ELR (cell line): ENCODE measurements around the gene ARHGAP26.

ENCODE experiments used
- DNase-seq: peaks from one replicate; pipeline ENCODE4 v3.0.0-alpha.2; 2015; ENCODE audit warnings: low read depth

The ARHGAP26 gene

DNA sequence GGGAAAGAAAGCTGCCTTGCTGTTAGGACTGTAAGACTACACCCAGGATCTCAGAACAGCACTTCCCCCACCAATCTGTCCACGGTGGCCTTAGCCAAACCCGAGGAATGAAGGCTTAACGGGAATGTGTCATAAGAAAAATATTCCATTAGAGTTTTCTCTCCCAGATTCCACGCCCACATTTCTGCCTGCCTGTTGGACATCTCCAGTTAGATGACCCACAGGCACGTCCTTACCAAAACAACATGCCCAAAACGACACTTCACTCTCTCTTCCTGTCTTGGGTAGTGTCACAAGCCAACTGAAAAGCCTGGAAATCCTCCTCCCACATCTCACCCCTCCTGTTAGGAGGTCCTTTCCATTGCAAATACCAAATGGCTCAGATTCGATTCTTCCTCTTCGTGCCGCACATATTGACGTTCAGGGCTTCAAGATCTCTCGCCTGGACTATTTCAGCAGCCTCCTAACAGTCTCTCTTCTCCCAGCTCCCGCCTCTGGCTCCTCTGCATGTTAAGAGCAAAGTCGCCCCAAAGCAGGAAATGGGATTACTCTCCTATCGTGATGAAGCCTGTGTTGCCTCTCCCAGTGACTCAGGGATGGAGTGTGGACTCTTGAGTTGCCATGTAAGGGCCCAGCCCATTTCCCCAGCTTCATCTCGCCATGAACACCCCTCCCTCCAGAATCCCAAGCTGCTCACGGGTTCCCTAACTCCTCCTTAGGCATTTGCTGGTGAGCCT lies 474.0 kb downstream of the ARHGAP26 start:
- peak; percentile 99 for DNase-seq

DNA sequence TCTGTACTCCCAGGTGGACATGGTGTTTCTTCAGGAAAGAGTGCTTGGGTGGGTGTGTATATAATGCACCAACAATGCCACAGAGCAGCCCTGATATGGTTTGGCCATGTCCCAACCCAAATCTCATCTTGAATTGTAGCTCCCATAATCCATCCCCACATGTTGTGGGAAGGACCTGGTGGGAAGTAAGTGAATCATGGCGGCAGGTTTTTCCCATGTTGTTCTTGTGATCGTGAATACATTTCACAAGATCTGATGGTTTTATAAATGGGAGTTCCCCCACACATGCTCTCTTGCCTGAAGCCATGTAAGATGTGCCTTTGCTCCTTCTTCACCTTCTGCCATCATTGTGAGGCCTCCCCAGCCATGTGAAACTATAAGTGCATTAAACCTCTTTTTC lies 474.8 kb downstream of the ARHGAP26 start:
- DNase-seq = peak; percentile 55

DNA sequence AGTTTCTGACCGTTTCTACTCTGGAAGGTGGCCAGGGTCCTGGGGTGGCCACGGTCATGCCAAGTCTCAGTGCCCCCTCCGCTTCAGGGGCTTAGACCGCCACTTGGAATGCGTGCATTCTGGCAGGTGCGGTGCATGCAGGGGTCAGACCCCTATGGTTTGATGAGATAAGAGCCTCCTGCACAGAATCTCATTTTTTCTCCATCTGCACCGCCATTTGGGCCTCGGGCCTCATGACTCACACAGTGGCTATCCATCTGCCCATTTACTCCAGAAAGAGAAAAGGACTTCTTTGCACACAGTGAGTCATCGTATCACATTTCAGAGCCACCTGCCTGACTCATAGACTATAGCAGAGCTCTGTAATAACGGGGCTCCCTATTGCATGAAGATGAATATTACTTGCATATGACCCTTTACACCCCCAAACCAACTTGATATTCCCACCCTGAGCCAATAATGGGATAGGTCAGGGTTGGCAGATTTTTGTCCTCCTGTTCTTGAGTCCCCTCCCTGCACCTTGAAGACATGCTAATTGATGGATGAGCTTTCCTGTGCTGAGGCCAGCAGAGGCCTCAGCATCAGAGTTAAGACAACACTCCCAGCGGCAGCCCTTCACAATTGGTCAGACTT lies 475.9 kb downstream of the ARHGAP26 start:
- DNase-seq = peak; percentile 99

DNA sequence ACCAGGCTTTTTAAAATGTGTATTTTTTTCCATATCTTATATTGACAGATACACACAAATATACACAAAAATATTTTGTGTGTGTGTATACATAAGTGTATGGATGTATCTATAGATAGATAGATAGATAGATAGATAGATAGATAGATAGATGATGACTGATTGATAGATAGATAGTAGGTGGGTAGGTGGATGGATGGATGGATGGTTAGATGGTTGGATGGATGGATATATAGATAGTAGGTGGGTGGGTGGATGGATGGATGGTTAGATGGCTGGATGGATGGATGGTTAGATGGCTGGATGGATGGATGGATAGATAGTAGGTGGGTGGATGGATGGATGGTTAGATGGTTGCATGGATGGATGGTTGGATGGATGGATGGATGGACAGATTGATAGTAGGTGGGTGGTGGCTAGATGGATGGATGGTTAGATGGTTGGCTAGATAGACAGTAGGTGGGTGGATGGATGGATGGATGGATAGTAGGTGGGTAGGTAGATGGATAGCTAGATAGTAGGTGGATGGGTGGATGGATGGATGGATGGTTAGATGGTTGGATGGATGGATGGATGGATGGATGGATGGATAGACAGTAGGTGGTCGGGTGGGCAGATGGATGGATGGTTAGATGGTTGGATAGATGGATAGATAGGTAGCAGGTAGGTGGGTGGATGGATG lies 477.1 kb downstream of the ARHGAP26 start:
- no peak for DNase-seq

DNA sequence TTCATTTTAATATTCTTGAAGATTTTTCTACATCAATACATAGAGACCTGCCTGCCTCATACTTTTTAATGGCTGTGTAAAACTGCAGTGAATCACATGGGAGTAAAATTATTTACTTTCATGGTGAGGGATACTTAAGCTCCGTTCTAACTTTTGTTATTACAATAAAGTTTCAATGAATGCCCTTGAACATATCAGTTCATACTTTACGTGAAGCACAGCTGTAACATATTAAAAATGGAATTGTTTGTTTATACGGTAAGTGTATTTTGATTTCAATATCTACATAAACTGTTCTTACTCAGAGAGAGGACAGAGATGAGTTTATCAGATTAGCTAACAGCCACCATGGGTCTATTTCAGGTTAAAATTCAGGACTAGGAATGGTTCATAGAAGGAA lies 478.2 kb downstream of the ARHGAP26 start:
- DNase-seq = no peak

DNA sequence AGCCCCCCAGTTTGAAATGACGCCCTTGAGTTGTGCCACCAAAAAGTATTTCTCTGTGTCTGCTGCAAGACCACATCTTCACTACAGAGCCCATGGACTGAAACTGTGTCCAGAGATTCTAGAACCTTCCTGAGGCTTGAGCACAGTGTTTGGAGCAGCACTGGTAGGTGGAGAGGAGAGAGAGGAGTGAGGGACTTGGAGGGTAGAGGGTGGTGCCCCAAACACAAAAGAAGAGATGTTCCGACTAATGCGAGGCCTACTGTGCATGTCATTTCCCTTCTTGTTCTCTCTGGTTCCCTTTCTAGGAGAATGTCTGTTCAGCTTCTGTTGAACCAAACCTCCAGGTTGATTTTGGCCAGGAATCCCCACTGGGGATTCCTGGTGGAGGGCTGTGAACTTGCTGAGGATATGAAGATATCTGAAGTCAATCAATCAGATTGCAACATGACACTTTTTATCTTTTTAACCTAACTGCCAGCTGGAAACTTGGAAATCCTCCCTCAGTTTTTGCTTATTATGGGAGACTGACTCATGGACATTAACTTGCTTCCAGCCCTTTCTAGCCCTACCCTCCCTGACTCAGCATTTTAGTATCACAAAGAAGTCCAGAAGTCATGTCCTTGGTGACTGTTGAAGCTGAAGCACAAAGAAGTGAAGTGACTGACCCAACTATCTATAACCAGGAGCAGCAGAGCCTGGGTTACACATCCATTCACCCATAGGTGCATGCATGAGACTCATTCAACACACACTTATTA lies 478.8 kb downstream of the ARHGAP26 start:
- DNase-seq = peak; percentile 77

DNA sequence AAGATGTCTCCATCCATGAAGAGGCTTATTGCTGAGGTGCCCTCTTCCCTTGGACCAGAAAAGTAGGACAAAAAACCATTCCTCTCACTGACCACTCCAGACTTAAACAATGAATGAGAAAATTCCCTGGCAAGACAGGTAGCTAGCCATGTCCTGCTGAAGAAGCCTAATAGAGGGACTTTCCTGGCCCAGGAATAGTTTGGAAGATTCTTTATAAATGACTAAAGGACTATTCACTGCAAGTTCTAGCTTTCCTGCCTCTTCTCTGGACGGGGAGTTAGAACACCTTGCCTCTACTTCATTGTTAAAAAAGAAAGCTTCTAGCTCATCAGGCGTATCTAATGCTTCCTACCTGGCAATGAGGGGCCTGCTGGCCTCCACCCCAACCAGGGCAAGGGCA lies 479.7 kb downstream of the ARHGAP26 start:
- DNase-seq = no peak

DNA sequence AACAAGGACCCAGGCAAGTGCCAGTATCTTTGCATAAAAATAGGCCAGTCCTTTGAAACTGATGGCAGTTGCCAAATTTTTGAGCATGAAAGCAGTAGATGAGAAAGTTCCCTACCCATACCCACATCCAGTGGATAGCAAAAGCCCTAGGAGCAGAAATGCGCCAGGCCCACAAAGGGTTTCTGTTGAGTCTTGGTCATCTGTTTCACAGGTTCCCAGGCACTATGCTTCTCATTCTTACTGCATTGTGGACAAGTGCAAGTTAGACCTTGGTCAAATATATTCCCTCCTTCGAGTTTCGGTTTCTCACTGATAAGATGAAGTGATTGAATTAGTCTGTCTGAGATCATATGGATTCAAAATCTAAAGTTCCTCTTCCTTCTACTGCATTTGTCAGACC lies 481.0 kb downstream of the ARHGAP26 start:
- no peak for DNase-seq

DNA sequence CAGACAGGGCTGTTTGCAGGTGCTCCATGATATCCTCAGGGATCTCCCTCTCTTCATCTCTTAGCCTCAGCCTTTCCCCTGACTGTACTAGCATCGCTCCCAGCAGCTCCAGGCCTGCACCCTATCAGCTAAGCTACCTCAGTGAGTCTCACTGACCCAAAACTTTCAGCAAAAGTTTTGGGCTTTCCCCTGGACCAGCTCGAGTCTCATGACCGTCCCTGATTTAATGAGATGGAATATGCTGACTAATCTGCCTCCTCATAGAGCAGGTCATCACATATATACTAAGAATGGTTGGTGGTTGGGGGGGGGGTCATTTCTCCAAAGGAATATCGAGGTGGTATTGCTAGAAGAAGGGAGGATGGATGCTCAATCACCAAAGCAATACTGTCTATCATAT lies 481.8 kb downstream of the ARHGAP26 start:
- no peak for DNase-seq

DNA sequence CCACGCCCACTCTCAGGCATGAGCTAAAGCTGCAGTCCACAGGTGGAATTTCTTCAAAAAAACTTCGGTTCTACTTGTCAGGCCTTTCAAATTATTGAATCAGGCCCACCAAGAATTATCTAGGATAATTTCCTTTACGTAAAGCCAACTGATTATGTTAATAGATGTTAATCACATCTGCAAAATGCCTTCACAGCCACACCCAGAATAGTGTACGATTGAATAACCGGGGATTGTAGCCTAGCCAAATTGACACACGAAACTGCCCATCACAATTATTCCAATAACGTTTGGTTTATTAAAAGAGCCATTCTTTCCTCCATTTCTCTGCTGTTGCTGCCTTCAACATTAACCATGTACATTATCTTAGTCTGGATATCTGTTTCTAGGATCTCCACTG lies 484.6 kb downstream of the ARHGAP26 start:
- no peak for DNase-seq

DNA sequence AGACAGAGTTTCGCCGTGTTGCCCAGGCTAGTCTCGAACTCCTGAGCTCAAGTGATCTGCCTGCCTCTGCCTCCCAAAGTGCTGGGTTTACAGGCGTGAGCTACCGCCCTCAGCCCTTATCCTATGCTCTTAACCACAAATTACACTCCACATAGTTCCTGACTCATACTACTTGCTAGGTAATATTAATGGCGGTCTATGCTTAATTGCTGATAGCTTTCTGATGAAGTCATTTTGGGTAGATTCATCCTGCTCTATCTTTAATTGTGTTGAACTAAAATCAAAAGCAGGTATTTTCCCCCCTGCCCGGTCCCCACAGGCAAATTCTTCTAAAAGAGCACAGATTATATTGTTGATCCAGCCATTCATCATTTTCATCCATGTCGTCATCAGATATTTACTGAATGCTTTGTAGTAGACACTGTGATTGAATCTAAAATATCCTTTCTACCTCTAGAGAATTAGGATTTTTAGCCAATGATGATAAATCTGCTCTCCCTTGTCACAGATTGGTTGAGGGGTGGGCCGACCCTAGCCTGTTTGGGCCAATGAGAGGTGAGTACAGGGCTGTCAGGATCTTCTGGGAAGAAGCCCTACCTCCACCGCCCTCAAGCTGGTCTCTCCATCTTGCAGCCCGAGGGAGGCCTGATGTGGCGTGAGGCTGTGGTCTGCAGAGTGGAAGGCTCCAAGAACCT lies 488.5 kb downstream of the ARHGAP26 start:
- DNase-seq = peak; percentile 71

DNA sequence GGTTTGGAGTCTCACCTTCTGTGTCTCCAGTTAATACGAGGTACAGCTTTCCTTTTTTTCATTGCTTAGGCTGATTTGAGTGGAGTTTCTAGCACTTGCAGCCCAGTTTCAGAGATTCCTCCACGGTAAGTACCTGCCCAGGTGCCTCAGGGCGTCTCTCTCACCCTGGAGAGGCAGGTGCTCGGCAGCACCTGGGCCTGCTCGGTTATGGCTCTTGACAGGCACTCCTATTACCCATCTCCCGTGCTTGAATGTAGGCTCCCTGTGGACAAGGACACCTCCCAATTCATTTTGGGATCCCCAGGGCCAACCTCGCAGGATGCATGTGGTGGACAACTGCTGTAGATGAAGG lies 489.1 kb downstream of the ARHGAP26 start:
- no peak for DNase-seq

DNA sequence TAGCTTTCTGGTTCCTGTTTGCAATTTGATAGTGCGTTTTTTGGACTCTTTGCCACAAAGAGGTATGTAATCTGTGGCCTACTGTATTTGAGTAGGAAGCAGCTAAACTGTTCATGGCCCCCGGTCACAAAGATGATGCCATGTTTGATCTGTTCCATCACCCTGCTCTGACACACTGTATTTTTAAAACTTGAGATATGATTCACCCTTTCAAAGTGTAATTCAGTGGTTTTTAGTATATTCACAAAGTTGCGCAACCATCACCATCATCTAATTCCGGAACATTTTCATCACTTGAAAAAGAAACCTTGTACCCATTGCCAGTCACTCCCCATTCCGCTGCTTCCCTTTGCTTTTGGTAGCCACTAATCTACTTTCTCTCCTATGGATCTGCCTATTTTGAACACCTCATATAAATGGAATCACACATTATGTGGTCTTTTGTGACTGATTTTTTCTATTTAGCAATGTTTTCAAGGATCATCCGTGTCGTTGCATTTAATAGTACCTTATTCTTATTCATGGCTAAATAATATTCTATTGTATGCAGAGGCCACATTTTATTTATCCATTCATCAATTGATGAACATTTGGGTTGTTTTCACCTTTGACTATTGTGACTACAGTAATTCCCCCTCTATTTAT lies 491.7 kb downstream of the ARHGAP26 start:
- peak; percentile 83 for DNase-seq

DNA sequence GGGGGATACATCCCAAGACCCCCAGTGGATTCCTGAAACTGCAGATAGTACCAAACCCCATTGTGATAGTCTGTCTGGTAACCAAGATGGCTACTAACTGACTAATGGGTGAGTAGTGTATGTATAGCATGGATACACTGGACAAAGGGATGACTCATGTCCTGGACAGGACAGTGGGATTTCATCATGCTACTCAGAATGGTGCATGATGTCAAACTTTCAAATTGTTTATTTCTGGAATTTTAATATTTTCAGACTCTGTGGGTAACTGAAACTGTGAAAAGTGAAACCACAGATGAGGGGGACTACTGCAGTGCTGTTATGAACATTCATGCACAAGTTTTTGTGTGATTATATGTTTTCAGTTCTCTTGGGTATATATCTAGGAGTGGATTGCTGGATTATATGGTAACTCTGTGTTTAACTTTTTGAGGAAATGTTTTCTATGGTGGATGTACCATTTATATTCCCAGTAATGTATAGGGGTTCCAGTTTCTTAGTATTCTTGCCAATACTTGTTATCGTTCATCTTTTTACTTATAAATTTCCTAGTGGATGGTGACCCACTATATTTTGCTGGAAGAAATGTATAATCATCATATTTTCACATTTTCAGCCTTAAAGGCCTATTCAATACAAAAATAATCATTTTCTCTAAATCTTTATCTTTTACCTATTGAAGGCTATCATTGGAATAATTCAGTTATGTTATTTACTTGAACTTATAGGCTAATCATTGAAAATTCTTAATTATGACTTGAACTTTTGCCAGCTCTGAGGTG lies 492.4 kb downstream of the ARHGAP26 start:
- DNase-seq = peak; percentile 97

DNA sequence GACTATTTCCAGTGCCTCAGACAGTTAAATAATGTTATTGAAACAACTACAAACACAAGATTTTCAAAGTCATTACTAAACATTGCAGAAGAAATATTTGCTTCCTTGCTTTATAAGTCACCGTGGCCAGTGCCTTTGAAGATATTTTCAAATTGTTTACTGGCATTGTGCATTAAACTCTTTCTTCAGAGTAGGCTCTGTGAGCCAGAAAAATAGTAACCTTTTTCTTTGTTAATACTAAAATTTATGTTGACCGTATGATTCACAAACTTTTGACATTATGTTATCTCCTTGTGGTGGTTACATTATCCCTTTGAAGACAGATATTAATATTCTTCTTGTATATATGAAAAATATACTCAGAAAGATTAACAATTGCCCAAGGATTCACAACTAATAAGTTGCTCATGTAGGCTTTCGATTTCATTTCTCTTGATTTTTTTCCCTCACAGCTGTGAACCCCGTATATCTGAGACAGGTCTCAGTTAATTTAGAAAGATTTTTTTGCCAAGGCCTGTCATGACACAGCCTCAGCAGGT lies 493.2 kb downstream of the ARHGAP26 start:
- no peak for DNase-seq

DNA sequence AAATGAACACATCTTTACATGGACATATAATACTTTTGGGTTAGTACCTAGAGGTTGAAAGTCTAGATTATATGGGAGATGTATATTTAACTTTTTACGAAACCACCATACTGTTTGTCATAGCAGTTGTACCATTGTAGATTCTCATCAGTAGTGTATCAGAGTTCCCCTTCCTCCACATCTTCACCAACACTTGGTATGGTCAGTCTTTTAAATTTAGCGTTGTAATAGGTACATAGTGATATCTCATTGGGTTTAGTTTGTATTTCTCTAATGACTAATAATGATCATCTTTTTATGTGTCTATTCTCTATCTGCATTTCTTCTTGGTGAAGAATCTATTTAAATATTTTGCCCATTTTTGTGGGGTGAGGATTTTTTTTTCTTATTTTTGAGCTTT lies 495.8 kb downstream of the ARHGAP26 start:
- no peak for DNase-seq

DNA sequence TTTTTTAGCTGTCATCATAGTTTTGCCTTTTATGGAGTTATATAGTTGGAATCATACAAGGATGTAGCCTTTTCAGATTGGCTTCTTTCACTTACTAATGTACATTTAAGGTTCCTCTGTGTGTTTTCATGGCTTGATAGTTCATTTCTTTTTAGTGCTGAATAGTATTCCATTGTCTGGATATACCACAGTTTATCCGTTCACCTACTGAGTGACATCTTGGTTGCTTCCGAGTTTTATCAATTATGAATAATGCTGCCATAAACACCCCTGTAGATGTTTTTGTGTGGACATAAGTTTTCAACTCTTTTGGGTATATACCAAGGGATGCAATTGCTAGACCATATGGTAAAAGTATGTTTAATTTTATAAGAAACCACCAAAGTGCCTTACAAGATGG lies 497.0 kb downstream of the ARHGAP26 start:
- DNase-seq = no peak

DNA sequence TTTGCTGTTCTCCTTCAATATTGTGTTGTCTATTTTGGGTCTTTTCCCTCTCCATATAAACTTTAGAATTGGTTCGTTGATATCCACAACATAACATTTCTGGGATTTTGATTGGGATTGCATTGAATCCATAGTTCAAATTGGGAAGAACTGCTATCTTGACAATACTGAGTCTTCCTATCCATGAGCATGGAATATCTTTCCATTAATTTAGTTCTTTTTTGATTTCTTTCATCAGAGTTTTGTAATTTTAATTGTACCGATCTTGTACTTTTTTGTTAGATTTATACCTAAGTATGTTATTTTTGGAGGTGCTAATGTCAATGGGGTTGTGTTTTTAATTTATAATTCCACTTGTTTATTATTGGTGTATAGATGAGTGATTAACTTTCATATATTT lies 498.2 kb downstream of the ARHGAP26 start:
- no peak for DNase-seq

DNA sequence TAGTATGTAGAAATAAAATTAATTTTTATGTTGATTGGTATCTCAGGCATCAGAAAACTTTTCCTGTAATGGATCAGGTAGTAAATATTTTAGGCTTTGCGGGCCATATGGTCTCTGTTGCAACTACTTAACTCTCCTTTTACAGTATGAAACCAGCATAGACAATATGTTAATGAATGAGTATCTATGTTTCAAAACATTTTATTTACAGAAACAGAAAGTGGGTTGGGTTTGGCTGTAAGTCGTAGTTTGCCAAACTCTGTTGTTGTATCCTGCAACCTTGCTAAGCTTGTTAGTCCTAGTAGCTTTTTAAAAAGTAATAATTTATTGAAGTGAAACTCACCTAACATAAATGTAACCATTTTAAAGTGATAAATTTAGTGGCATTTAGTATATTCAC lies 501.3 kb downstream of the ARHGAP26 start:
- no peak for DNase-seq

DNA sequence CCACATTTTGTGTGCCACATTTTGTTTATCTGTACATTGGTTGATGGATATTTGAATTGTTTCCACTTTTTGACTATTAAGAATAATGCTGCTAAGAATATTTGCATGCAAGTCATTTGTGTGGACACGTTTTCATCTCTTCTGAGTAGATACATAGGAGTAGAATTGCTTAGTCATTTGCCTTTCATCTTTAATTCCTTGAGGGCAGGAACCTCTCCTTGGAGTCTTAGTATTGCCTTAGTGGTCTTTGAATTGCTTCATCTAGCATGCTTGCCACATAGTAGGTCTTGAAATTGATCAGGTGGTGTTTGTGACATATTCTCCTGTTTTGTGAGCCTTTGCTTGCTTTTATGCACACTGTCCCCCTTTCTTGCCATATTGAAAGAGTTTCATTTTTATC lies 504.8 kb downstream of the ARHGAP26 start:
- no peak for DNase-seq
